Measurements from ENCODE around the gene MTERF4. TPM values are rescaled to one million over a fixed set of nuclear protein-coding genes. Genes with fewer than 3 reads are reported as not detected.
A peak's percentile ranks its signal among the peaks of the same experiment; 100 is the strongest.

Gene MTERF4
- total RNA-seq, 3 donors from 2014 or later = 25.4 to 41.7 (median 32.2) TPM

- Histone ChIP-seq H3K4me1 (ENCODE audit: low read depth) (no peaks in the 10 kb centered on the region), H3K36me3 (ENCODE audit: low read depth) (no peaks in the 10 kb centered on the region), H3K4me3 (no peak overlapping the region), H3K9me3 (no peaks in the 10 kb centered on the region)
- TF ChIP-seq, protein P1, sequence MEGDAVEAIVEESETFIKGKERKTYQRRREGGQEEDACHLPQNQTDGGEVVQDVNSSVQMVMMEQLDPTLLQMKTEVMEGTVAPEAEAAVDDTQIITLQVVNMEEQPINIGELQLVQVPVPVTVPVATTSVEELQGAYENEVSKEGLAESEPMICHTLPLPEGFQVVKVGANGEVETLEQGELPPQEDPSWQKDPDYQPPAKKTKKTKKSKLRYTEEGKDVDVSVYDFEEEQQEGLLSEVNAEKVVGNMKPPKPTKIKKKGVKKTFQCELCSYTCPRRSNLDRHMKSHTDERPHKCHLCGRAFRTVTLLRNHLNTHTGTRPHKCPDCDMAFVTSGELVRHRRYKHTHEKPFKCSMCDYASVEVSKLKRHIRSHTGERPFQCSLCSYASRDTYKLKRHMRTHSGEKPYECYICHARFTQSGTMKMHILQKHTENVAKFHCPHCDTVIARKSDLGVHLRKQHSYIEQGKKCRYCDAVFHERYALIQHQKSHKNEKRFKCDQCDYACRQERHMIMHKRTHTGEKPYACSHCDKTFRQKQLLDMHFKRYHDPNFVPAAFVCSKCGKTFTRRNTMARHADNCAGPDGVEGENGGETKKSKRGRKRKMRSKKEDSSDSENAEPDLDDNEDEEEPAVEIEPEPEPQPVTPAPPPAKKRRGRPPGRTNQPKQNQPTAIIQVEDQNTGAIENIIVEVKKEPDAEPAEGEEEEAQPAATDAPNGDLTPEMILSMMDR (IDR thresholded peaks at IDR 0.05) = no peak
- peak in 1 of 3 donors; percentile 65 for DNase-seq
- ATAC-seq = peak; percentile 48
- intact Hi-C loops (cut with DNase I, micrococcal nuclease) = no loop called here
These were observed 8.7 kb upstream of the MTERF4 start for GRCh38 chr2:241110607-241111439.

DNA sequence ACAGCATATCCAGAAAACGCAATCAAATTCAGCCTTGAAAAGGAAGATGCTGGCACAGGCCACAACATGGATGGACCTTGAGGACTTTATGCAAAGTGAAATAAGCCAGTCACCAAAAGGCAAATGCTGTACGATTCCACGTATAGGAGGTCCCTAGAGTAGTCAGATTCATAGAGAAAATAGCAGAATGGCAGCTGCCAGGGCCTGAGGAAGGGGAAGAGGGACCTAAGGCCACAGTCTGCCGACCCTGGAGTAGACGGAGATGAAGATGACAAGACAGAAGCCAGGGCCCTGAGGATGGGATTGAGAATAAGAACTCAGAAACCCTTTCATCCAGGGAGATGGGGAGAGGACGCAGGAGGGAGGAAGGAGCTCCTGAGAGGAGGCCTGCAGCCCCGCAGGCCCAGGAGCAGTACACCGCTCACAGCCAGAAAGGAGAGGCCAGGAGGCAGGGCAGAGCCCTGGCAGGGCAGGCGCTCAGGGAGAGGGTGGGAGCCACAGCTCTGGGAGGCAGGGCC is 8.1 kb upstream of the MTERF4 start:
- H3K4me3 ChIP-seq = no peak overlapping the region
- ATAC-seq = no peak

GRCh38 chr2:241109210-241110088 is 7.4 kb upstream of the MTERF4 start:
- no peak overlapping the region for H3K4me3 ChIP-seq
- ATAC-seq (peak; percentile 37), DNase-seq (peak in 1 of 3 donors; percentile 70)
- TF ChIP-seq, protein P1 (IDR thresholded peaks at IDR 0.05) = no peak
- H3K9me3 ChIP-seq = no peaks in the 10 kb centered on the region
- H3K4me1 ChIP-seq (ENCODE audit: low read depth) = no peaks in the 10 kb centered on the region
- intact Hi-C loops (cut with DNase I, micrococcal nuclease) = no loop called here
- no peaks in the 10 kb centered on the region for H3K36me3 ChIP-seq (ENCODE audit: low read depth)

More for the DNA sequence above, 8.1 kb upstream of the MTERF4 start:
- TF ChIP-seq, protein P1 (IDR thresholded peaks at IDR 0.05) = no peak
- intact Hi-C loops (cut with DNase I, micrococcal nuclease) = no loop called here
- Histone ChIP-seq H3K4me1 (ENCODE audit: low read depth) (no peaks in the 10 kb centered on the region), H3K36me3 (ENCODE audit: low read depth) (no peaks in the 10 kb centered on the region), H3K9me3 (no peaks in the 10 kb centered on the region)
- no peak for DNase-seq

DNA sequence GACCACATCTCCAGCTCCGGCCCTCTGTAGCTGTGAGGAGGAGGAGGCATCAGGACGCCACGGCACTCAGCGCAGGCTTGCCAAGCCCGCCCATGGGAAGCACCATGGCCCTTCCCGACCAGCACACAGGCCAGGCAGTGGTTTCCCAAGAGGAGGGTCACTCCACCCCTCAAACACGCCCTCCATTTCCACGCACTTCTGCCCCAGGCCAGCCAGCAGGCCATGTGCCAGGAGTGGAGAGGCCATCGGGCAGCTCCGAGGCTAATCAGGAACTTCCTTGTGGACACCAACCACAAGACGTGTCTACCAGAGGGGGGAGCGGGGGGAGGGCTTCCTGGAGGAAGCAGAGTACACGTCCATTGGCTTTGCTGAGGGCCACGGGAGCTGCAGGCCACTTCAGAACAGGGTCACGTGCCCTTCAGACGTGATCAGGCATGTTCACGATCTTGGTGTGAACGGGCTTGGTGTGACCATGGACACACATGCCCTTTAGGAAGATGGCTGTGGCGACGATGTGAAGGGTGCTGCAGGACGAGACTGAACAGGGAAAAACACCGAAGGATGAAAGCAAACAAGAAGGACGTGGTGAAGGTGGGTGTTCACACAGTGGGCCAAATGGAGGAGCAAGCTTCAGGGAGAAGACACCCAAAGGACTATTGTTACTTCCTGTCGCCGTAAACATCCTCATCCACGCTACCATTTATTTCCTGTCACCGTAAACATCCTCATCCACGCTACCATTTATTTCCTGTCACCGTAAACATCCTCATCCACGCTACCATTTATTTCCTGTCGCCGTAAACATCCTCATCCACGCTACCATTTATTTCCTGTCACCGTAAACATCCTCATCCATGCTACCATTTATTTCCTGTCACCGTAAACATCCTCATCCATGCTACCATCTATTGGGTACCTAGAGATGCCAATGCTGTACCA is 6.5 kb upstream of the MTERF4 start:
- ATAC-seq (peak; percentile 19), DNase-seq (no peak)
- Histone ChIP-seq H3K4me1 (ENCODE audit: low read depth) (peaks cover under 1% of the 10 kb centered on the region), H3K9me3 (no peaks in the 10 kb centered on the region), H3K4me3 (no peak overlapping the region), H3K36me3 (ENCODE audit: low read depth) (no peaks in the 10 kb centered on the region)
- intact Hi-C loops (cut with DNase I, micrococcal nuclease) = no loop called here
- TF ChIP-seq, protein P1 (IDR thresholded peaks at IDR 0.05) = no peak
